ENCODE measurements around the gene MARCKSL1.

Gene MARCKSL1

DNA sequence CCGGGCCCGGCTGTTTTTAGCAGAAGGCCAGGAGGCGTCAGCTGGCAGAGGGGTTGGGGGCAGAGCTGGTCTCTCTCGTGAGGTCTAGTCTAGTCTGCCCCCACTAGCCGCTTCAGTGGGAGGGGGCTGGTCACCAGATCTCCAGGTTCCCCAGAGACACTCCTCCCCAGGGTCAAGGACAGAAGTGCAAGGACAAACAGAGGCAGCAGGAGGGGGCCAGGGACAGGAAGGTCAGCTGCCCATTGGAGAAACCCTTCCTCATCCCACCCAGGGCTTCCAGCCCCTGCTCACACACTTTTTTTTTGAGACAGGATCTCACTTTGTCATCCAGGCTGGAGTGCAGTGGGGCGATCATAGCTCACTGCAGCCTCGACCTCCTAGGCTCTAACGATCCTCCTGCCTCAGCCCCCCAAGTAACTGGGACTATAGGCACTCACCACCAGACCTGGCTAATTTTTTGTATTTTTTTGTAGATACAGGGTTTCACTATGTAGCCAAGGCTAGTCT is 16.3 kb upstream of the MARCKSL1 start:
- no peak for DNase-seq

DNA sequence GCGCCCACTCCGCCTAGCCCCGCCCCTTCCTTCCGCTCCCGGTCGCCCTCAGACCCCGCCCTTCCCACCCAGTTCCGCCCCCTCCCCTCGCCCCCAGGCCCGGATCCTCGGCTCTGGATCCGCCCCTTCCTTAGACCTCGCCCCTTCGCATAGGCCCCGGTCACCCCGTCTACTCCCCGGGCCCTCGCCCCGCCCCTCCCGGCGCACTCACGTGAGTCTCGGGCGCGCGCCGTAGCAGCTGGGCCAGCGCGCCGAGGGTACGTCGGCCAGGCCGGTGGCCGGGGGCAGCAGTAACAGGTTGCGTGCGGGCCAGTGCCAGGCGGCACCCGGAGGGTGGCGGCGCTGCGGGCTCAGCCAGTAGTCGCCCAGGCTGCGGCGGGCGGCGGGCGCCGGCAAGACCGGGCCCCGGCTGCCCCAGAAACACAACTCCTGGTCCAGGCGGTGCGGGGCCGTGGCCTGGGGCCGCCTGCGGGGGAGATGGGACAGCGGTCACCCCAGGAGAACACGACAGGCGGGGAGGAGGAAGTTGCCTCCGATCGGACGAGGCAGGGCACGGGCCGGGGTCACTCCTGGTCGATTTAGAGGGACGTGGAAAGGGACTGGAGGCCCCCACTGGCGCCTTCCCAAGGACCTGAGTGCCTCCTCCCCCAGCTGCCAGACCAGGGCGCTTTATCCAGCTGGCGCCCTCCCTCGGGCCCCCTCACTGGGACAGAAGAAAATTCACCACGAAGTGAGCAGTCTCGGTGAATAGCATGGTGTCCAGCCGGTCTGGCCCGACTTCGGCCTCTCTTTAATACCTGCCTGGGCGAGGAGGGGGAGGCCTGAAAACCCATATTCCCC is 15.6 kb upstream of the MARCKSL1 start:
- DNase-seq: peak; percentile 48

DNA sequence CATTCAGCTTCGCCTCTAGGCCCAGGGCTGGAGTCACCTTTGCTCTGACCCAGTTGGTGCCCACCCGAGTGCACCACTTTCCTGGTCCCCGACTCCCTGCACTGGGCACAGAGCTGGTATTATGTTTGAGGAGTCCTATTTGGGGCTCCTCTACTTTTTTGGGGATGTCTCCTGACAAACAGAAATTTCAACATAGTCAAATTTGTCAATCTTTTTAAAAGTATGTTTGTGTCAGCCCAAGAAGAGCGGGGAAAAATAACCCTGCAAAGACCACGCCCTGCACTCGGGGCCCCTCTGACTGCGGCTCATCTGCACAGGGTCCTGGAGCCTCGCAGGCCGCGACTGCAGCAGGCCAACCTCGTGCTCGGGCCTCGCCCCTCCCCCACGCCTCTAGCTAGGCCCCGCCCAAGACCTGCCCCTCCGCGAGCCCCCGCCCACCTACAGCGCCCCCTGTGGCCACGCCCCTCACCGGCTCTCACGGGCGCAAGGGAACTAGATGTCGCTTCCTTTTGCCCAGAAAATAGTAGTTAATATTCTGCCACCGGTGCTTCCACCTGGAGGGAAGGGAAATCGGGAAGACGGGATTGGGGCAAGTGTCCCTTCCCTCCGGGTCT is 14.9 kb upstream of the MARCKSL1 start:
- peak; percentile 38 for DNase-seq

DNA sequence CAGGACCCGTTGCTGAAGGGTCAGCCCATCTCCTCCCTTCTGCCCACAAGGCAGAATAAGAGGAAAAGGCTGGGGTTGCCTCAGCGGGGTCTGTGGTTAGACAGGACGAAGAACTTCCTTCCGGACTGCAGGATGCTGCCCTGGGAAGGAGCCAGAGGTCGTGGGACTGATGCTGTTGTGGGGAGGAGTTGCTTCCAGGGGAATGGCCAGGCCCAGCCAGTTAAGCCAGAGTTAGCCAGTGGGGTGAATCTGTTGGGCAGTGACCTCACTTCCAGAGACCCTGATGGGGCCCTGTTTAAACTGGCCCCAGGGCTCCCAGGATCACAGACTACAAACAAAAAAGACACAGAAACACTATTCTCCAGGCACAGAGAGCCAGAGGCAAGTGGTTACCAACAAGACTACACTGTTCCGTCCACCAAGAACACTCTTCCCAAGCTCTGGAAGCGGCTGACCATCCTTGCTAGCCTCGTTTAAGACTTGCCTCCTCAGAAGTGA is 13.2 kb upstream of the MARCKSL1 start:
- DNase-seq: no peak

DNA sequence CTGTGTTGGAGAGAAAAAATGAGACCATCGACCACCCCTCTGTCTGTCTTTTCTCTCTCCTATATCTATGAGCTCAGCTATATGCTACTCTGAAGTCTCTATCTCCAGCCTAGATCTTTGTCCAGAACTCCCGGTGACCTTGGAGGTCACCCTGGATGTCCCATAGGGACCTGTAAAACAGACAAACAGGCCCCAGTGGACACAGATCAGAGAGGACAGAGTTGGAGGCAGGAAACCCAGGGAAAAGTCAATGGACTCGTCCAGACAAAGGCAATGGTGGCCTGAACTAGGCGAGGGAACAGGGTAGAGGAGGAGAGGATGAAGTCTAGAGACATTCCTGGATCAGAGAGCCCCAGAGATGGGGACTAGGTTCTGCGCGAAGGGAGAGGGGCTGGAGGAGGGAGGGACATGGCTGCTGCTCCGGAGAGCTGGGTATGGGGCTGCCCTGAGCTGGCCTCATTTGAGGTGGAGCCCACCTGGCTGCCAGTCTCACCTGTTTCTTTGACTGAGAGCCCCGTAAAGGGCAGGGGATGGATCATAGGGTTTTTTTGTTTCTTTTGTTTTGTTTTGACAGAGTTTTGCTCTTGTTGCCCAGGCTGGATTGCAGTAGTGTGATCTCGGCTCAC is 10.6 kb upstream of the MARCKSL1 start:
- no peak for DNase-seq

DNA sequence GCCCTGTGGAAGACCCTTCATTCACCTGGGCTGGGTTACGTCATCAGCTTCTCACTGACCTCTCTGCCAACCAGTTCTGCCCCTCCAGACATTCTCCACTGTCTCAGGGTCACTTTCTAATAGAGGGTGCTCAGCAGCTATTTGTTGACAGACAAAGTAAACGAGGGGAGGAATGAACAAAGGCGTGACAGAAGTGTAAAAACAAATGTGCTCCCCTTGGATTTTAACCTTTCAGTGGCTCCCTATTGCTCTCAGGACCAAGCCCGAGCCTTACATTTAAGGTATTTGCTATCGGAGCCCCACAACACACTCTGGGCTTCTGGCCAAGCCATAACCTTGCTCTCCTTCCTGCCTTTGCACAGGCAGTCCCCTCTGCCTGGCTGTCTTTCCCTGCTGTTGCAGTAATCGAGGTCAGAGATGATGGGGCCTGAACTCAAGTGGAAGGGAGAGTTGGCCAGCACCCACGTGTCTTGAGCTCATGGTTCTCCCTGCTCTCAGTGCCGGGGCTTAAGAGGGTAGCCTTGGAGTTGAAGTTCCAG is 9.3 kb upstream of the MARCKSL1 start:
- DNase-seq: no peak

DNA sequence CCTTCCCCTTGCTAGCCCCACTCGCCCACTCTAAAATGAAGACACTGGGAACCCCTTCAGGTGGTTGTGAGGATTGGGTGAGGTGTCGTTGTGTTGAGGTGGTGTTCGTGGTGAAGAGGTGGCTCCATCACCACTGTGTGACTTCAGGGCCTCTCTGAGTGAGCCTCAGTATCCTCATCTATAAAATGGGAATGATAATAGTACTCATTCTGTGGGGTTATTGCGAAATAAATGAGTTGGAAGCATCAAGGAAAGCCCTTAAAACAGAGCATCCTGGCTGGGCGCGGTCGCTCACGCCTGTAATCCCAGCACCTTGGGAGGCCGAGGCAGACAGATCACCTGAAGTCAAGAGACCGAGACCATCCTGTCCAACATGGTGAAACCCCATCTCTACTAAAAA is 6.7 kb upstream of the MARCKSL1 start:
- DNase-seq: no peak

DNA sequence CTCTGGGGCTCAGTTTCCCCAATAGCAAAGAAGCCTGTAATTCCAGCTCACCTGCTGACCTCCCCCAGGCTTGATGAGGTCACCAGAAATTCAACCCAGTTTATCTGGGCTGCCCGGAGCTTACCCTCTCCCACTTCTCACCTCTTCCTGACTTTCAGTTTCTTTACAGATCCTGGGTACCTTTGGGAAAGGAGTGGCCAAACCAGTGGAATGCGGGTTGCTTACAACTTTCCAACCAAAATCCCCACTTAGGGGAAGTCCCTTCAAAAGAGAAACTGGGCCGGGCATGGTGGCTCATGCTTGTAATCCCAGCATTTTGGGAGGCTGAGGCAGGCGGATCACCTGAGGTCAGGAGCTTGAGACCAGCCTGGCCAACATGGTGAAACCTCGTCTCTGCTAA is 5.9 kb upstream of the MARCKSL1 start:
- DNase-seq: no peak

DNA sequence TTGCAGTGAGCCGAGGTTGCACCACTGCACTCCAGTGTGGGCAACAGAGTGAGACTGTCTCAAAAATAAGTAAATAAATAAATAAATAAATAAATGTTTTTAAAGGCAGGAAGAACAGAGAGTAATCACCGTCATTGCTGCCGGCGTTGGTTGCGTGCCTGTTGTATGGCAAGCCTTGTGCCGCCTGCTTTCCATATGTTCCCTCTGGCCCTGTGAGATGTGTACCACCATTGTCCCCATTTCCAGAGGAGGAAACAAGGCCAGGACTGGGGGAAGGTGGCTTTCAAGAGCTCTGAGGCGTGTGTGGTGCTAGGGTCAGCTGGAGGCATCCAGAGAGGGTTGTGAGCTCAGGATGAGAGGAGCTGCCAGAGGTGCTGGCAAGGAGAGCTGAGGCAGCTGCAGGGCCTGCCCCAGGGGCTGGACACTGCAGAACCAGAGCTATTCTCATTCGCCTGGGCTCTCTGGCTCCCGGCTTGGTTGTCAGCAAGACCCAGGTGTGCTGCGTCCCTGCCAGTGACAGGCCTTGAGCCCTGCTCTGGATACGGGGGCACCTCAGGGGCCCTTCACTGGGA is 5.2 kb upstream of the MARCKSL1 start:
- no peak for DNase-seq

DNA sequence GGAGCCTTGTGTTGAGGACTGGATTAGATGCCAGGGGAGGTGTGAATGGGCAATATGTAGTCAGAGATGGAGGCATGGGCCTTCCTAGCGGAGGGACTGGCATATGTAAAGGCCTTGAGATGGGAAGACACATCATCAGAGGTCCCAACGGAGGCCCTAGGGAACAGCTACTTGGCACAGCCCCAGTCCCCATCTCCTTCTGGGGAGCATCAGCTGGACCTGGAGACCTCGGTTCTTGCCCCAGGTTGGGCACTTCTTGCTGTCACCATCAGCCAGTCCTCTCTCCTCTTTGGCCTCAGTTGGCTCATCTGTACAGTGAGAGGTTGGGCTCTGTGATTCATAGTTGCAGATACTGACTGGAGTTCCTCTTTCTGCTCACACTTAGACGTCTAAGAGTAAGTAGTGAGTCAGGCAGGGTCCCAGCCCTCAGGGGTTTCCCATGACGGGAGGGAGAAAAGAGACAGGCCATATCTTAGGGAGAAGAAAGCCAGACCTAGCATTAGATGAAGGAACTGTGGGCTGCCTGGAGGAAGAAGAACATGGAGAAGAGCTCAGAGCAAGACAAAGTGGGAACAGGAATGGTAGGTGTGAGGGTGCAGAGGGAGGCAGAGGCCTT is 3.4 kb upstream of the MARCKSL1 start:
- DNase-seq: no peak

DNA sequence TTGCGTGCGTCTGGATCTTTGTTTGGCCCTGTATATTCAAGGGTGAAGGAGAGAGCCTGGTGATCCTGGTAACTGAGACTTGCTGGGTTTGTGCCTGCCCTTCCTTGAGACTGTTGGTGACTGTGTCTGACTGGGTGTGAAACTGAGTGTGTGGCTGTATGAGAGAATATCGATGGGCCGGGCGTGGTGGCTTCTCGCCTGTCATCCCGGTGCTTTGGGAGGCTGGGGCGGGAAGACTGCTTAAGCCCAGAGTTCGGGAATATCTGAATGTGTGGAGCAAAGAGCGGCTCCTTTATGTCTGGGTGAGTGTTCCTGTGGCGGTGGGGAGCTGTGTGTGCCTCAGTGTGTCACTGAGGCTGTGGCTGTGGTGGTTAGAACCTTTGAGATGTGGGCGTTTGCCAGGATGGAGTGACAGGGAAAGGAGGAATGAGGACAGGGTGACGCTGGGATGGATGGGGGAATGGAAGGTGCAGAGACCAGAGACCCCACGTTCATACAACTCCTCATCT is 2.7 kb upstream of the MARCKSL1 start:
- DNase-seq: no peak

DNA sequence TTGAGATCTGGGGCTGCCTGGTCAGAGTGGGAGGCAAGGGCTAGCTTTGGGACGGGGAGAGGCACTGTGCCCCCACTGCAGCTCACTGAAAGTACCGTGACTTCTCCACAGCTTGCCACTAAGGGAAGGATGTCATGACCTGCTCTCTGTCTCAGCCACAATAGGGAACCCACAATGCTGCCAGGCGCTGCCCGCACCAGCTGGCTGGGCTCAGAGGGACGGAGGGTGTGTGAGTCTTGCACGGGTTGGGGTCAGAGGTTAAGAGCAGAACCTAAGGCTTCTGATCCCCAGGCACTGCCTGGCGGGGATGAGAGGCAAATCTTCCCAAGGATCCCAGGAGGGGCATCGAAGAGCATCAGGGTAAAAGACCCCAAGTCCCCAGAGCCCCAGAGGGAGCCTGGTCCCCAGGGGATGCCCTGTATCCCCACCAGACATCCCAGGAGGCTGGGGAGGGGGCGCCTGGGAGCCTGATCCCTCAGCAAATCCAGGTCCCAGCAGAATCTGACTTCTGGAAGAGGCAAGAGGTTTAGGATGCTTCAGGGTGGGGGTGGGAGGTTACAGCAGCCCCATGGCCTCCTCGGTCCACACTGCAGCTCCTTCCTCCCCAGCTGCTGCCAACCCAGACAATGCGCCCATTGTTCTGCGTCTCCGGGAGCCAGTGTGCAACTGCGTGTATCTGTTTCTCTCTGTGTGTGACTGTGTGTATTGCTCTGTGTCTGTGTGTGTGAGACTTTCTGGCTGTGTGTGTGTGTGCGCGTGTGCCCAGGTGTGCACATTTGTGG is 2.0 kb upstream of the MARCKSL1 start:
- no peak for DNase-seq

DNA sequence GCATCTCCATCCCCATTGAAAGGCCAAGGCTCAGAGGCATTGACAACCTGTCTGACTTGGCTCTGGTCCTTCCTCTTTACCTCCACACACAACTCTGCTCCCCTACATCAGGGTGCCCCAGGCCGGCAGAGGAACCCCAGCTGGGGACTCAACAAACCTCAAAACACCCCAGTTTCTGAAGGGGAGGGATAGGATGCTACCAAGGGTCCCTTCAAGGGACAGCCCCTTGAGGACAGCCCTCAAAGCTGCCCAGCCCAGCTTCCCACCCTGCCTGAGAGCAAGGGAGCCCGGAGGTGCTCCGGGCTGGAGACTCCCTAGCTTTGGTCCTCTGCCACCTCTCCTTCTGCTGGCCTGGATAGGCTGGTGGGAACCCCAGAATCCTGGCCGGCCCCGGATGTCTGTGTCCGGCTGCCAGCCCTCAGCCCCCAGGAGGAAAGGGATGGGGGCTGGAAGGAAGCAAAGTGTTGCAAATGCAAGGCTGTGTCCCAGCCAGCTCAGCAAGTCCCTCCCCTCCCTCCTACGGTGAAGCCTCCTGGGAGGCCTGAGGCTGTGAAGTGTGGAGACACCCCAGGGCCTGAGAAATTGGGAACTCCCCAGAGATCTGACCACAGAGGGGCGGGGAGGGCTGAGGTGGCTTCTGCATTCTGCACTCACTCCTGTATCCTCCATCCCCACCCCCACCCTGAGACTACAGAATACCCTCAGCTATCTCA is 1.1 kb upstream of the MARCKSL1 start:
- peak; percentile 27 for DNase-seq

DNA sequence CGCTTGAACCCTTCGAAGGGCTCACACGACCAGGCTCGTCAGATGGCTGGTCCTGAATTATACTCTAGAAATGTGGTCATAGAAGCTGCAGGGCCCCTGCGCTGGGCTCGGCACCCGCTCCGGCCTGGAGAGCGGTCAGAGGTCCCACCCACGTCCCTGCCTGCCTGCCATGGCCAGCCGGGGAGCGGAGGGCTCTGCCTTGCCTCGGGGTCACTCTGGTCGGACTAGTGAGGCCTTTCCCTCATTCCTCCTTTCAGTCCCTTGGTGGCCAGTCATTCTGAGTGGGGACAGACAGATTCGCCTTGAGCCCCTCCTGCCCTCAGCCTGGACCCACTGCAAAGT is 529 bp upstream of the MARCKSL1 start:
- DNase-seq: no peak

DNA sequence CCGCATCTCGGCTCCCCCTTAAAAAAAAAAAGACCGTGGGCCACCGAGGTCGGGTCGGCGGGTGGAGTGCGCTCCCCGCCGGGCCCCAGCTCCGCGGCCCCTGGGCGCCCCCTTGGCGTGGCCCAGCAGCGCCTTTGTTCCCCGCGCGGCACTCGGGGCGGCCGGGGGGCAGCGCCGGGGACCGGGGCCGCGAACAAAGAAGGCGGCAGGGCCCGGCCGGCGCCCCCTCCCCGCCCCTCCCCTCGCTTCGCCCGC is 571 bp downstream of the MARCKSL1 start:
- no peak for DNase-seq

DNA sequence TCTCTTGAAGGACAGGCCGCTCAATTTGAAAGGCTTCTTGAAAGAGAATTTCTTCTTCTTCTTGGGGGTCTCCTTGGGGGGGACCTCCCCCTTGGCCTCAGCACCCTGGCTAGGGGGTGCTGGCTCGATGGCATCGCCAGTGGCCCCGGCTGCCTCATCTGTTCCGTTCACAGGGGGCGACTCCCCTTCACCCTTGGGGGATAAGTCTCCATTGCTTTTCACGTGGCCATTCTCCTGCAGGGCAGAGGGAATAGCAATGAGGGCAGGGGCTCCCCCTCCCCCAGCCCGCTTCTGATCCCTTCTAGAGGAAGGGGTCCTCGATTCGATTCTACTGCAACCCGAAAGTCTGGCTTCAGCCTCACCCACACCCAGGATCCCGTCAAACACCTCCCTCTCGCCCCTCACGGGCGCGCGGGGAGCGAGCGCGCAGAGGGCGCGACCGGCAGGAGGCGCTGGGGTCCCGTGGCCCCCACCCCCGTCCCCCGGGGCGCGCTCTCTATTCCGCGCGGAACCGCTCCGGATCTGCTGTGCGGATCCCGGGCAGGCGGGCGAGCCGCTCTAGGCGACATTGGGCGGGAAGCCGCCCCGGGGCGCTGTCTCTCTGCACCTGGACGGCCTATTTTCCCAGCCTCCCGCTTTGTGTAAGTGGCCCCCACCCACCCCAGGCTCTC is 1.0 kb downstream of the MARCKSL1 start:
- DNase-seq: no peak

DNA sequence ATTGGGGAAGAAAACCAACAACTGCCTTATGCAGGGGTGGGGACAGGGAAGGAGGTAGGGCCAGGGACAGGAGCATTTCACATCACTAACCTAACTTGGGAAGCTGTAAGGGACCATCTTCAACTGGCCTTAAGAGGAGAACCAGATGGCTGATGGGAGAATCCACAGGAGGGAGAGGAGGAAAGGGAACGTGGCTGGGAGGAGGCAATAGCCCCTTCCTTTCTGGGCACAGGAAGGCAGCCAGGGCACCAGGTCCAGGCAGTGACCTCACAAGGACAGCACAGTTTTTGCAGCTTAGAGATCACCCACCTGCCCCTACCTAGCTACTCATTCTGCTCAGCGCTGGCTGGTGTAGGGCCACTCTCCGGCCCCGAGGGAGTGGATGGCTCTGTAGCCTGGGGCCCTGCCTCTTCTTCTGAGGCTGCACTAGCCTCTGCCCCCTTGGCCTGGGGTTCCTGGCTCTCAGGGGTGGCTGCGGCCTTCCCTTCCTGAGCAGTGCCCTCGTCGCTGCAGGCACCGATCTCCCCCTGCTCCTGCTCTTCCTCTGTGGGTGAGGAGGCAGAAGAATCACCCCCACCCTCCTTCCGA is 1.7 kb downstream of the MARCKSL1 start:
- no peak for DNase-seq

DNA sequence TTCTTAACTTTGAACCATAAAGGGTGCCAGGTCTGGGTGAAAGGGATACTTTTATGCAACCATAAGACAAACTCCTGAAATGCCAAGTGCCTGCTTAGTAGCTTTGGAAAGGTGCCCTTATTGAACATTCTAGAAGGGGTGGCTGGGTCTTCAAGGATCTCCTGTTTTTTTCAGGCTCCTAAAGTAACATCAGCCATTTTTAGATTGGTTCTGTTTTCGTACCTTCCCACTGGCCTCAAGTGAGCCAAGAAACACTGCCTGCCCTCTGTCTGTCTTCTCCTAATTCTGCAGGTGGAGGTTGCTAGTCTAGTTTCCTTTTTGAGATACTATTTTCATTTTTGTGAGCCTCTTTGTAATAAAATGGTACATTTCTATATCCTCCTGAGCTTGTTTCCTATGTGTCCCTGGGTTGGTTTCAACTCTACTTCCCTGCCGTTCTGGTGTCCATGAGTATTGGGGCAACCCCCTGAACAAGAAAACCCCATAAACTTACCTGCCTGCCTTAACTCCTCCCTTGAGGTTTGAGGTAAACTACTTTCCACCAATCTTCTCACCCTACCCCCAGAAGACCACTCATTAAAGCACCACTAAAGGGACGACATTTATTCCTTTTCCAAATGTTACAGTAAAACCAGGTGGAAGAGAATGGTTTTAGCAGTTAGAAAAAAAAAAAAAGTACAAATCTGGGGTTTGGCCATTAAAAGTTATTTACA is 2.6 kb downstream of the MARCKSL1 start:
- no peak for DNase-seq

DNA sequence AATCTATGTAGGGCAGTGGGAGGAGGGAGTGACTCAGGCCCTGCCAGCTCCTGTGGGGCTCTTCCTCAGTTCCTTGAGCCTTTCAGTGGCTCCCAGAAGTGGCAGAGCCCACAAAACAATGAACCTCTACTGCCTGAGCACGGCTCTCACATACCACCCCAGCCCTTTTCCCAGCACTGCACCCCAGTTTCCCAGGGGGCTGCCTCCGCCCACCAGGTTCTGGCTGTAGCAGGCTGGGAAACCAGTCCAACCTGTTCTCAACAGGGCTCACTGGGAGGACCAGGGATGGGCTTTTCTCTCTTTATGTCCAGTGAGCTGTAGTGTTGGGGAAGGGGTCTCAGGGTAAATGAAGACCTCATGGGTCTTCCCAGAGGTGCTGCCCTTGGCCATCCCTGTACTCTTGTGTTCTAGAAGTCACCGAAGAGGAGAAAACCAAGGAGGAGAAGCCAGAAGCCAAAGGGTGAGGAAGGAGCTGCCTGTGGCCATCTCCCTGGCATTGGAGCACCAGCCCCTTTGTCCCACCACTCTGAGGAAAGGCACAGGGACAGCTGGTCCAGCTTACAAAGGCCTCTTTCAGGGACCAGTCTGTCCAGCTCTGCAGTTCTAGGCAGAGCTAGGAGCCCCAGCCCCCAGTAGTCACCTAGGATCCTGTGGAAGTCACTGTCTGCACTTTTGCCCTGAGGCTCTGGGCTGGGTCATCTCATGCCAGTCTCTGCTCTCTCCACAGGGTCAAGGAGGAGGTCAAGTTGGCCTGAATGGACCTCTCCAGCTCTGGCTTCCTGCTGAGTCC is 3.5 kb downstream of the MARCKSL1 start:
- DNase-seq: no peak
